WTC11 (cell line): ENCODE data around the gene HAPLN1. TPM values are rescaled to one million over a fixed set of nuclear protein-coding genes. Genes with fewer than 3 reads are reported as not detected.

Experiments used
- ATAC-seq: fragments of 200-7000 bp; cut with Tn5 transposase; 2 replicates; pipeline ENCODE4 v1.10.0; 2021; ENCODE audit warnings: mild to moderate bottlenecking, moderate library complexity
- CTCF ChIA-PET: fragments of 300-600 bp; sonication (Branson Sonifier 250); formaldehyde crosslinking; loops from one replicate; lab custom pipeline; 2021; ENCODE audit warnings: antibody characterized with exemption; lab: Charles Lee
- POLR2A ChIA-PET: fragments of 350-600 bp; sonication (Branson Sonifier 250); formaldehyde crosslinking; loops from one replicate; lab custom pipeline; 2021; ENCODE audit warnings: antibody characterized with exemption; lab: Charles Lee
- DNase-seq: peaks from one replicate; pipeline ENCODE4 v3.0.0; 2021; ENCODE audit warnings: low spot score
- H3K27ac Mint-ChIP-seq: 2 replicates; pipeline ENCODE4 v1.8.0; 2021; ENCODE audit warnings: mixed read lengths
- H3K27me3 Mint-ChIP-seq: 2 replicates; pipeline ENCODE4 v1.8.0; 2021; ENCODE audit warnings: low read depth, mild to moderate bottlenecking, moderate library complexity, mixed read lengths
- H3K36me3 Mint-ChIP-seq: 2 replicates; pipeline ENCODE4 v1.8.0; 2021; ENCODE audit warnings: mixed read lengths
- H3K4me1 Mint-ChIP-seq: 2 replicates; pipeline ENCODE4 v1.8.0; 2022; ENCODE audit warnings: mixed read lengths
- H3K4me3 Mint-ChIP-seq: 2 replicates; pipeline ENCODE4 v1.8.0; 2021; ENCODE audit warnings: mild to moderate bottlenecking, moderate library complexity, mixed read lengths
- H3K9me3 Mint-ChIP-seq: 2 replicates; pipeline ENCODE4 v1.8.0; 2021; ENCODE audit warnings: mixed read lengths
- ERG ChIP-seq: fragments of 250-450 bp; sonication (Bioruptor Pico); IDR thresholded peaks from 2 replicates; pipeline ENCODE4 v1.8.0; 2021; ENCODE audit warnings: mild to moderate bottlenecking
- ESRRA ChIP-seq: sonication (generic); formaldehyde crosslinking; IDR thresholded peaks from 2 replicates; pipeline ENCODE4 v1.8.1; 2022; ENCODE audit warnings: mild to moderate bottlenecking, missing genetic modification reagents, borderline replicate concordance
- ETV6 ChIP-seq: sonication (generic); formaldehyde crosslinking; IDR thresholded peaks from 2 replicates; pipeline ENCODE4 v1.8.1; 2022; ENCODE audit warnings: mild to moderate bottlenecking, missing genetic modification reagents
- FOXK1 ChIP-seq: sonication (generic); formaldehyde crosslinking; IDR thresholded peaks from 2 replicates; pipeline ENCODE4 v1.8.0; 2022; ENCODE audit warnings: mild to moderate bottlenecking, moderate library complexity, missing genetic modification reagents
- FOXP1 ChIP-seq: sonication (generic); formaldehyde crosslinking; IDR thresholded peaks from 2 replicates; pipeline ENCODE4 v1.8.0; 2022; ENCODE audit warnings: missing genetic modification reagents, mild to moderate bottlenecking, moderate library complexity, borderline replicate concordance
- GRHL2 ChIP-seq: fragments of 250-450 bp; sonication (Bioruptor Pico); IDR thresholded peaks from 2 replicates; pipeline ENCODE4 v1.8.0; 2022; ENCODE audit warnings: mild to moderate bottlenecking, moderate library complexity; ENCODE audit not compliant: insufficient replicate concordance, severe bottlenecking
- JUN ChIP-seq: sonication (generic); formaldehyde crosslinking; IDR thresholded peaks from 2 replicates; pipeline ENCODE4 v1.8.0; 2023; ENCODE audit warnings: mild to moderate bottlenecking, missing genetic modification reagents
- MXD4 ChIP-seq: fragments of 250-450 bp; sonication (Bioruptor Pico); IDR thresholded peaks from 2 replicates; pipeline ENCODE4 v1.8.0; 2021; ENCODE audit warnings: mild to moderate bottlenecking, moderate library complexity, borderline replicate concordance
- MYBL2 ChIP-seq: sonication (generic); formaldehyde crosslinking; IDR thresholded peaks from 2 replicates; pipeline ENCODE4 v1.8.1; 2023; ENCODE audit warnings: mild to moderate bottlenecking, moderate library complexity, missing genetic modification reagents
- NFE2L1 ChIP-seq: sonication (generic); formaldehyde crosslinking; IDR thresholded peaks from 2 replicates; pipeline ENCODE4 v1.8.1; 2023; ENCODE audit warnings: missing genetic modification reagents
- NFYB ChIP-seq: sonication (generic); formaldehyde crosslinking; conservative IDR thresholded peaks from 2 replicates; pipeline ENCODE4 v1.8.0; 2022; ENCODE audit warnings: low read depth, missing genetic modification reagents
- NR2C2 ChIP-seq: sonication (generic); formaldehyde crosslinking; IDR thresholded peaks from 2 replicates; pipeline ENCODE4 v1.8.0; 2022; ENCODE audit warnings: mild to moderate bottlenecking, missing genetic modification reagents
- RORB ChIP-seq: fragments of 250-450 bp; sonication (Bioruptor Pico); IDR thresholded peaks from 2 replicates; pipeline ENCODE4 v1.9.0; 2021; ENCODE audit warnings: mild to moderate bottlenecking
- STAT6 ChIP-seq: sonication (generic); formaldehyde crosslinking; conservative IDR thresholded peaks from 2 replicates; pipeline ENCODE4 v1.8.1; 2023; ENCODE audit warnings: mild to moderate bottlenecking, low read depth, missing genetic modification reagents, moderate library complexity
- ZNF121 ChIP-seq: sonication (generic); formaldehyde crosslinking; IDR thresholded peaks from 2 replicates; pipeline ENCODE4 v1.8.0; 2023; ENCODE audit warnings: missing genetic modification reagents
- ZNF219 ChIP-seq: sonication (generic); formaldehyde crosslinking; IDR thresholded peaks from 2 replicates; pipeline ENCODE4 v1.8.0; 2023; ENCODE audit warnings: missing genetic modification reagents, mild to moderate bottlenecking, borderline replicate concordance
- ZNF317 ChIP-seq: sonication (generic); formaldehyde crosslinking; IDR thresholded peaks from 2 replicates; pipeline ENCODE4 v1.8.1; 2023; ENCODE audit warnings: low read depth, mild to moderate bottlenecking, moderate library complexity, missing genetic modification reagents, borderline replicate concordance
- ZNF396 ChIP-seq: fragments of 250-450 bp; sonication (Bioruptor Pico); IDR thresholded peaks from 2 replicates; pipeline ENCODE4 v1.8.0; 2021; ENCODE audit warnings: mild to moderate bottlenecking, moderate library complexity, borderline replicate concordance
- ZNF416 ChIP-seq: fragments of 250-450 bp; sonication (Bioruptor Pico); IDR thresholded peaks from 2 replicates; pipeline ENCODE4 v1.9.0; 2021; ENCODE audit warnings: mild to moderate bottlenecking, inconsistent platforms
- total RNA-seq: library from RNA; stranded (reverse); gene quantifications from 3 replicates; pipeline ENCODE4 v1.2.3, GENCODE V29; 2021
- TF ChIP-seq, protein P1 (sequence below): sonication (generic); formaldehyde crosslinking; IDR thresholded peaks from 2 replicates; pipeline ENCODE4 v1.8.1; 2023; ENCODE audit warnings: mild to moderate bottlenecking, missing genetic modification reagents
- TF ChIP-seq, protein P2 (sequence below): sonication (generic); formaldehyde crosslinking; IDR thresholded peaks from 2 replicates; pipeline ENCODE4 v1.8.0; 2022; ENCODE audit warnings: mild to moderate bottlenecking, missing genetic modification reagents
- TF ChIP-seq, protein P3 (sequence below): sonication (generic); formaldehyde crosslinking; IDR thresholded peaks from 2 replicates; pipeline ENCODE4 v1.8.0; 2022; ENCODE audit warnings: mild to moderate bottlenecking, missing genetic modification reagents
- TF ChIP-seq, protein P4 (sequence below): sonication (generic); formaldehyde crosslinking; IDR thresholded peaks from 2 replicates; pipeline ENCODE4 v1.8.1; 2022; ENCODE audit warnings: mild to moderate bottlenecking, moderate library complexity, missing genetic modification reagents

HAPLN1 gene
- total RNA-seq, 1 experiment from 2014 or later = 9.4 TPM

DNA sequence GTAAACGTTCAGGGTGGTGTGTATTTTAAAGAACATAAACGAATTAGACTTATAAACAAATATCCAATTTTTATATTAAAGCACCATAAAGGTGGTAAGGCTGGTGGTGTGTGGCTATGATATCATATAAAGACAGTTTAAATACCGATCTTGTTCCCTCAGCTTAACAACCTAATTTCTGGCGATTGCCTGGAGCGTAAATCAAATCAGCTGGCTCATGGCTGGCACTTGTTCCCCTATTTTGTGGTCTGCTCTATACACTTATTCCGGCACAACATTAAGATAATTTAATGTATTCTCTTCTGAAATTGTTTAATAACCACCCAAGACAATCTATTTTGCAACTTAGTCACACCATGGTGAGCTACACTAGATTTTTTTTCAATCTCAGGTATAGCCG lies 2.4 kb upstream of the HAPLN1 start:
- DNase-seq (no peak), ATAC-seq (no peak)
- Mint-ChIP-seq H3K36me3 (no peaks in the 10 kb centered on the region; the same call in 1 of the 2 replicates), H3K9me3 (peaks cover 12% of the 10 kb centered on the region), H3K27ac (no peak overlapping the region; the same call in 1 of the 2 replicates), H3K4me3 (peak overlapping the region; percentile 89), H3K27me3 (no peaks in the 10 kb centered on the region), H3K4me1 (peaks cover 50% of the 10 kb centered on the region)
- ChIA-PET POLR2A (no interaction called here), CTCF (interaction anchor here (0.7 to 2.9 kb wide), 3 partner anchors 12 to 1326 kb away, joined by 3 to 16 read pairs (median 5); no protein-coding TSS in a partner anchor)
- TF ChIP-seq ESRRA (CRISPR knock-in tag) (no peak), FOXP1 (CRISPR knock-in tag) (no peak), ZNF416 (no peak), ZNF317 (CRISPR knock-in tag) (no peak), NFE2L1 (CRISPR knock-in tag) (no peak), NR2C2 (CRISPR knock-in tag) (no peak), JUN (CRISPR knock-in tag) (no peak), NFYB (no peak), STAT6 (no peak), MXD4 (CRISPR knock-in tag) (no peak), GRHL2 (CRISPR knock-in tag) (no peak), RORB (CRISPR knock-in tag) (no peak), FOXK1 (CRISPR knock-in tag) (no peak), ETV6 (CRISPR knock-in tag) (no peak)
- TF ChIP-seq, protein P1, sequence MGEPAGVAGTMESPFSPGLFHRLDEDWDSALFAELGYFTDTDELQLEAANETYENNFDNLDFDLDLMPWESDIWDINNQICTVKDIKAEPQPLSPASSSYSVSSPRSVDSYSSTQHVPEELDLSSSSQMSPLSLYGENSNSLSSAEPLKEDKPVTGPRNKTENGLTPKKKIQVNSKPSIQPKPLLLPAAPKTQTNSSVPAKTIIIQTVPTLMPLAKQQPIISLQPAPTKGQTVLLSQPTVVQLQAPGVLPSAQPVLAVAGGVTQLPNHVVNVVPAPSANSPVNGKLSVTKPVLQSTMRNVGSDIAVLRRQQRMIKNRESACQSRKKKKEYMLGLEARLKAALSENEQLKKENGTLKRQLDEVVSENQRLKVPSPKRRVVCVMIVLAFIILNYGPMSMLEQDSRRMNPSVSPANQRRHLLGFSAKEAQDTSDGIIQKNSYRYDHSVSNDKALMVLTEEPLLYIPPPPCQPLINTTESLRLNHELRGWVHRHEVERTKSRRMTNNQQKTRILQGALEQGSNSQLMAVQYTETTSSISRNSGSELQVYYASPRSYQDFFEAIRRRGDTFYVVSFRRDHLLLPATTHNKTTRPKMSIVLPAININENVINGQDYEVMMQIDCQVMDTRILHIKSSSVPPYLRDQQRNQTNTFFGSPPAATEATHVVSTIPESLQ = no peak
- TF ChIP-seq, protein P2, sequence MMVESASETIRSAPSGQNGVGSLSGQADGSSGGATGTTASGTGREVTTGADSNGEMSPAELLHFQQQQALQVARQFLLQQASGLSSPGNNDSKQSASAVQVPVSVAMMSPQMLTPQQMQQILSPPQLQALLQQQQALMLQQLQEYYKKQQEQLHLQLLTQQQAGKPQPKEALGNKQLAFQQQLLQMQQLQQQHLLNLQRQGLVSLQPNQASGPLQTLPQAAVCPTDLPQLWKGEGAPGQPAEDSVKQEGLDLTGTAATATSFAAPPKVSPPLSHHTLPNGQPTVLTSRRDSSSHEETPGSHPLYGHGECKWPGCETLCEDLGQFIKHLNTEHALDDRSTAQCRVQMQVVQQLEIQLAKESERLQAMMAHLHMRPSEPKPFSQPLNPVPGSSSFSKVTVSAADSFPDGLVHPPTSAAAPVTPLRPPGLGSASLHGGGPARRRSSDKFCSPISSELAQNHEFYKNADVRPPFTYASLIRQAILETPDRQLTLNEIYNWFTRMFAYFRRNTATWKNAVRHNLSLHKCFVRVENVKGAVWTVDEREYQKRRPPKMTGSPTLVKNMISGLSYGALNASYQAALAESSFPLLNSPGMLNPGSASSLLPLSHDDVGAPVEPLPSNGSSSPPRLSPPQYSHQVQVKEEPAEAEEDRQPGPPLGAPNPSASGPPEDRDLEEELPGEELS (CRISPR knock-in tag) = no peak

GRCh38 chr5:83721953-83722901 lies 1.6 kb upstream of the HAPLN1 start:
- H3K9me3 Mint-ChIP-seq = peaks cover 5% of the 10 kb centered on the region; the same call in 1 of the 2 replicates
- no peaks in the 10 kb centered on the region for H3K36me3 Mint-ChIP-seq
- POLR2A ChIA-PET = interaction anchor here (0.5 to 1.0 kb wide), 5 partner anchors 195 to 662 kb away, joined by 3 to 4 read pairs (median 3); no protein-coding TSS in a partner anchor
- H3K27ac Mint-ChIP-seq = peak overlapping the region; percentile 67
- ATAC-seq (peak; percentile 66), DNase-seq (peak; percentile 85)
- H3K27me3 Mint-ChIP-seq = no peaks in the 10 kb centered on the region
- peak overlapping the region; percentile 89 for H3K4me3 Mint-ChIP-seq
- CTCF ChIA-PET = interaction anchor here (0.7 to 2.9 kb wide), 10 partner anchors 11 to 1473 kb away, joined by 3 to 16 read pairs (median 4); no protein-coding TSS in a partner anchor
- peaks cover 58% of the 10 kb centered on the region for H3K4me1 Mint-ChIP-seq
- TF ChIP-seq ZNF121 = no peak
- TF ChIP-seq NFE2L1 (CRISPR knock-in tag) = 0 out of 2 replicates have a peak, but pooled peaks have one; percentile 31
- TF ChIP-seq ERG (CRISPR knock-in tag) = no peak
- TF ChIP-seq, protein P3, sequence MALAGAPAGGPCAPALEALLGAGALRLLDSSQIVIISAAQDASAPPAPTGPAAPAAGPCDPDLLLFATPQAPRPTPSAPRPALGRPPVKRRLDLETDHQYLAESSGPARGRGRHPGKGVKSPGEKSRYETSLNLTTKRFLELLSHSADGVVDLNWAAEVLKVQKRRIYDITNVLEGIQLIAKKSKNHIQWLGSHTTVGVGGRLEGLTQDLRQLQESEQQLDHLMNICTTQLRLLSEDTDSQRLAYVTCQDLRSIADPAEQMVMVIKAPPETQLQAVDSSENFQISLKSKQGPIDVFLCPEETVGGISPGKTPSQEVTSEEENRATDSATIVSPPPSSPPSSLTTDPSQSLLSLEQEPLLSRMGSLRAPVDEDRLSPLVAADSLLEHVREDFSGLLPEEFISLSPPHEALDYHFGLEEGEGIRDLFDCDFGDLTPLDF = no peak
- no peak for TF ChIP-seq ZNF396 (CRISPR knock-in tag)
- TF ChIP-seq, protein P4, sequence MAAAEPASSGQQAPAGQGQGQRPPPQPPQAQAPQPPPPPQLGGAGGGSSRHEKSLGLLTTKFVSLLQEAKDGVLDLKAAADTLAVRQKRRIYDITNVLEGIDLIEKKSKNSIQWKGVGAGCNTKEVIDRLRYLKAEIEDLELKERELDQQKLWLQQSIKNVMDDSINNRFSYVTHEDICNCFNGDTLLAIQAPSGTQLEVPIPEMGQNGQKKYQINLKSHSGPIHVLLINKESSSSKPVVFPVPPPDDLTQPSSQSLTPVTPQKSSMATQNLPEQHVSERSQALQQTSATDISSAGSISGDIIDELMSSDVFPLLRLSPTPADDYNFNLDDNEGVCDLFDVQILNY (CRISPR knock-in tag) = no peak
- no peak for TF ChIP-seq ZNF219 (CRISPR knock-in tag)
- no peak for TF ChIP-seq ZNF317 (CRISPR knock-in tag)
- TF ChIP-seq MYBL2 = peak; percentile 57
